Loucy (cell line): ENCODE results near the gene IL1B.

Source experiments
- H2AFZ ChIP-seq: fragments of 200-600 bp; sonication (generic); 2 replicates; pipeline ENCODE4 v1.6.0; 2016; ENCODE audit warnings: antibody characterized with exemption, mild to moderate bottlenecking, low read length, moderate library complexity
- H3F3A ChIP-seq: fragments of 200-600 bp; 2 replicates; pipeline ENCODE4 v1.6.0; 2016; ENCODE audit warnings: antibody characterized with exemption, low read depth, mild to moderate bottlenecking
- H3K27me3 ChIP-seq: fragments of 200-600 bp; sonication (generic); 2 replicates; pipeline ENCODE4 v1.6.1; 2014; ENCODE audit warnings: low read length, mild to moderate bottlenecking; ENCODE audit not compliant: insufficient read depth, poor library complexity, severe bottlenecking
- H3K36me3 ChIP-seq: fragments of 200-600 bp; sonication (generic); 2 replicates; pipeline ENCODE4 v1.6.1; 2016; ENCODE audit warnings: low read length; ENCODE audit not compliant: insufficient read depth
- H3K4me1 ChIP-seq: fragments of 200-600 bp; sonication (generic); 2 replicates; pipeline ENCODE4 v1.5.1; 2014; ENCODE audit warnings: low read length, mild to moderate bottlenecking; ENCODE audit not compliant: insufficient read depth, poor library complexity, severe bottlenecking
- H3K4me2 ChIP-seq: fragments of 200-600 bp; sonication (generic); 2 replicates; pipeline ENCODE4 v1.6.0; 2014; ENCODE audit warnings: antibody characterized with exemption, low read length, low read depth, mild to moderate bottlenecking; ENCODE audit not compliant: poor library complexity, severe bottlenecking
- H3K4me3 ChIP-seq: fragments of 200-600 bp; sonication (generic); 2 replicates; pipeline ENCODE4 v1.5.1; 2014; ENCODE audit warnings: low read length, mild to moderate bottlenecking, mixed read lengths; ENCODE audit not compliant: poor library complexity, severe bottlenecking
- H3K79me2 ChIP-seq: fragments of 200-600 bp; sonication (generic); 2 replicates; pipeline ENCODE4 v1.6.1; 2014; ENCODE audit warnings: low read length; ENCODE audit not compliant: insufficient read depth
- H3K9ac ChIP-seq: fragments of 200-600 bp; sonication (generic); 2 replicates; pipeline ENCODE4 v1.6.0; 2014; ENCODE audit warnings: mild to moderate bottlenecking, low read depth, low read length, moderate library complexity; ENCODE audit not compliant: poor library complexity, severe bottlenecking
- H3K9me2 ChIP-seq: fragments of 200-600 bp; sonication (generic); replicated peaks from 2 replicates; pipeline ENCODE4 v1.6.1; 2016; ENCODE audit warnings: low read depth, low read length, mixed read lengths
- H3K9me3 ChIP-seq: fragments of 200-600 bp; sonication (generic); 2 replicates; pipeline ENCODE4 v1.6.1; 2014; ENCODE audit warnings: mild to moderate bottlenecking, antibody characterized with exemption, low read length, low read depth; ENCODE audit not compliant: insufficient read depth
- H4K20me1 ChIP-seq: fragments of 200-600 bp; sonication (generic); 2 replicates; pipeline ENCODE4 v1.6.0; 2014; ENCODE audit warnings: antibody characterized with exemption, low read length, mild to moderate bottlenecking; ENCODE audit not compliant: insufficient read depth, poor library complexity, severe bottlenecking
- CTCF ChIP-seq: fragments of 200-600 bp; sonication (generic); conservative IDR thresholded peaks from 2 replicates; pipeline ENCODE4 v1.5.1; 2014; ENCODE audit warnings: mild to moderate bottlenecking, antibody characterized with exemption, low read length
- EZH2phosphoT487 ChIP-seq: fragments of 200-600 bp; IDR thresholded peaks from 2 replicates; pipeline ENCODE4 v1.6.1; 2018; ENCODE audit warnings: antibody characterized with exemption, mild to moderate bottlenecking, moderate library complexity, borderline replicate concordance

IL1B gene

GRCh38 chr2:112782234-112782799, 54.3 kb downstream of the IL1B start:
- Histone ChIP-seq H3K79me2 (no peaks in the 10 kb centered on the region), H3K9me2 (no peaks in the 10 kb centered on the region), H3K4me3 (no peak overlapping the region), H3K9me3 (no peaks in the 10 kb centered on the region), H4K20me1 (no peaks in the 10 kb centered on the region), H3K36me3 (no peaks in the 10 kb centered on the region), H3F3A (no peaks in the 10 kb centered on the region), H3K4me2 (no peak overlapping the region), H2AFZ (no peak overlapping the region), H3K27me3 (no peaks in the 10 kb centered on the region), H3K9ac (no peak overlapping the region), H3K4me1 (no peaks in the 10 kb centered on the region)
- TF ChIP-seq EZH2phosphoT487 (no peak), CTCF (no peak)
